CD14-positive monocyte (primary cell): ENCODE results near the gene BUD31. TPM values are rescaled to one million over a fixed set of nuclear protein-coding genes. Genes with fewer than 3 reads are reported as not detected.

Experiments used
- DNase-seq, 3 donors: peaks; one replicate each; pipeline ENCODE4 v3.0.0-alpha.2; 2011 to 2022
- H2AFZ ChIP-seq: 2 replicates; pipeline ENCODE4 v1.6.0; 2012; ENCODE audit warnings: mild to moderate bottlenecking, low read depth, low read length, inconsistent platforms; ENCODE audit not compliant: insufficient read depth, poor library complexity, severe bottlenecking
- H3K27ac ChIP-seq, 2 donors: 1 replicate in 1 of 2; 2 replicates in 1 of 2; pipeline ENCODE4 v1.5.1; 2012 to 2013; ENCODE audit warnings: low read length in 2 of 2, control low read depth in 1 of 2, inconsistent platforms in 1 of 2, low read depth in 1 of 2, mild to moderate bottlenecking in 1 of 2
- H3K27me3 ChIP-seq, 2 donors: one replicate each; pipeline versions ENCODE4 v1.6.0 to v1.6.1; 2011 to 2013; ENCODE audit warnings: low read length in 2 of 2; ENCODE audit not compliant: control insufficient read depth in 2 of 2, insufficient read depth in 2 of 2
- H3K36me3 ChIP-seq, 2 donors: replicated peaks in 1 of 2; 1 replicate in 1 of 2; 2 replicates in 1 of 2; pipeline versions ENCODE4 v1.5.1 to v1.6.1; 2012 to 2013; ENCODE audit warnings: low read length in 2 of 2, control low read depth in 1 of 2, inconsistent platforms in 1 of 2, mild to moderate bottlenecking in 1 of 2; ENCODE audit not compliant: insufficient read depth in 2 of 2, control insufficient read depth in 1 of 2
- H3K4me1 ChIP-seq, 2 donors: 1 replicate in 1 of 2; 2 replicates in 1 of 2; pipeline versions ENCODE4 v1.5.1 to v1.6.1; 2012 to 2013; ENCODE audit warnings: low read length in 2 of 2, control low read depth in 1 of 2, inconsistent platforms in 1 of 2, mild to moderate bottlenecking in 1 of 2, moderate library complexity in 1 of 2; ENCODE audit not compliant: insufficient read depth in 2 of 2, control insufficient read depth in 1 of 2
- H3K4me2 ChIP-seq: replicated peaks from 2 replicates; pipeline ENCODE3; 2012; ENCODE audit warnings: low read length, moderate library complexity, mild to moderate bottlenecking; ENCODE audit not compliant: poor library complexity, severe bottlenecking; ENCODE audit errors: extremely low read depth
- H3K4me3 ChIP-seq, 3 experiments: fragments of 200-600 bp in 1 of 3; sonication (generic) in 1 of 3; replicated peaks in 1 of 3; 1 replicate in 2 of 3; 2 replicates in 1 of 3; pipeline ENCODE4 v1.5.1; 2011 to 2013; ENCODE audit warnings: low read length in 3 of 3, mild to moderate bottlenecking in 3 of 3, control low read depth in 2 of 3, low read depth in 2 of 3, inconsistent platforms in 1 of 3, moderate library complexity in 1 of 3
- H3K79me2 ChIP-seq: 2 replicates; pipeline ENCODE4 v1.6.0; 2012; ENCODE audit warnings: mild to moderate bottlenecking, control low read depth, inconsistent platforms, low read length, moderate library complexity; ENCODE audit not compliant: insufficient read depth
- H3K9ac ChIP-seq: 2 replicates; pipeline ENCODE4 v1.6.0; 2017; ENCODE audit warnings: low read length, mild to moderate bottlenecking; ENCODE audit not compliant: insufficient read depth, poor library complexity, severe bottlenecking
- H3K9me3 ChIP-seq, 2 donors: replicated peaks in 1 of 2; 1 replicate in 1 of 2; 2 replicates in 1 of 2; pipeline versions ENCODE4 v1.5.1 to v1.6.1; 2012 to 2013; ENCODE audit warnings: low read length in 2 of 2, control low read depth in 1 of 2; ENCODE audit not compliant: control insufficient read depth in 1 of 2, insufficient read depth in 1 of 2
- H4K20me1 ChIP-seq: 2 replicates; pipeline ENCODE4 v1.6.0; 2012; ENCODE audit warnings: mild to moderate bottlenecking, low read length, control low read depth, moderate library complexity; ENCODE audit not compliant: insufficient read depth
- H3K27ac Mint-ChIP-seq, 7 donors: one replicate each; pipeline ENCODE4 v1.8.0; 2020; ENCODE audit warnings: mild to moderate bottlenecking in 7 of 7, mixed read lengths in 7 of 7, moderate library complexity in 6 of 7, inconsistent platforms in 2 of 7
- H3K27me3 Mint-ChIP-seq, 3 donors: one replicate each; pipeline ENCODE4 v1.8.0; 2021 to 2022; ENCODE audit warnings: low read depth in 3 of 3, mild to moderate bottlenecking in 3 of 3, mixed read lengths in 3 of 3, moderate library complexity in 3 of 3, inconsistent platforms in 1 of 3
- H3K36me3 Mint-ChIP-seq, 2 donors: one replicate each; pipeline ENCODE4 v1.8.0; 2020; ENCODE audit warnings: mixed read lengths in 2 of 2, inconsistent platforms in 1 of 2, mild to moderate bottlenecking in 1 of 2
- H3K4me1 Mint-ChIP-seq: one replicate; pipeline ENCODE4 v1.8.0; 2020; ENCODE audit warnings: mild to moderate bottlenecking, mixed read lengths
- H3K4me3 Mint-ChIP-seq, 2 donors: one replicate each; pipeline ENCODE4 v1.8.0; 2020; ENCODE audit warnings: mild to moderate bottlenecking in 2 of 2, mixed read lengths in 2 of 2, moderate library complexity in 1 of 2
- H3K9me3 Mint-ChIP-seq, 7 donors: one replicate each; pipeline ENCODE4 v1.8.0; 2020 to 2022; ENCODE audit warnings: mixed read lengths in 7 of 7, mild to moderate bottlenecking in 6 of 7, moderate library complexity in 6 of 7, inconsistent platforms in 2 of 7
- WGBS: methylation state at CpG from one replicate; pipeline ENCODE4 v1.1.5; 2013; ENCODE audit warnings: missing lambda C conversion rate; ENCODE audit not compliant: insufficient coverage; 5-methylcytosine and 5-hydroxymethylcytosine counted together
- intact Hi-C, 2 donors: fragments of 100-400 bp; cut with micrococcal nuclease; formaldehyde crosslinking; loops; one replicate each; pipeline versions ENCODE4 v1.15.0 to v1.15.1; 2023
- polyA plus RNA-seq, 3 donors: library from polyadenylated mRNA; depleted of rRNA in 1 of 3; unstranded in 2 of 3; stranded (reverse) in 1 of 3; fragments of 300-500 nt in 2 of 3; fragments of >200 nt in 1 of 3; fragmentation: Illumina TruSeq in 2 of 3; gene quantifications; 1 replicate in 2 of 3; 2 replicates in 1 of 3; pipeline ENCODE4 v1.2.3, GENCODE V29; 2012 to 2021
- TF ChIP-seq, protein P1 (sequence below): fragments of 200-600 bp; IDR thresholded peaks from one replicate; pipeline ENCODE4 v1.8.0; 2022; ENCODE audit warnings: antibody characterized with exemption, mild to moderate bottlenecking

The BUD31 gene
- polyA plus RNA-seq, 3 donors: 34.3 to 256 (median 241) TPM

DNA sequence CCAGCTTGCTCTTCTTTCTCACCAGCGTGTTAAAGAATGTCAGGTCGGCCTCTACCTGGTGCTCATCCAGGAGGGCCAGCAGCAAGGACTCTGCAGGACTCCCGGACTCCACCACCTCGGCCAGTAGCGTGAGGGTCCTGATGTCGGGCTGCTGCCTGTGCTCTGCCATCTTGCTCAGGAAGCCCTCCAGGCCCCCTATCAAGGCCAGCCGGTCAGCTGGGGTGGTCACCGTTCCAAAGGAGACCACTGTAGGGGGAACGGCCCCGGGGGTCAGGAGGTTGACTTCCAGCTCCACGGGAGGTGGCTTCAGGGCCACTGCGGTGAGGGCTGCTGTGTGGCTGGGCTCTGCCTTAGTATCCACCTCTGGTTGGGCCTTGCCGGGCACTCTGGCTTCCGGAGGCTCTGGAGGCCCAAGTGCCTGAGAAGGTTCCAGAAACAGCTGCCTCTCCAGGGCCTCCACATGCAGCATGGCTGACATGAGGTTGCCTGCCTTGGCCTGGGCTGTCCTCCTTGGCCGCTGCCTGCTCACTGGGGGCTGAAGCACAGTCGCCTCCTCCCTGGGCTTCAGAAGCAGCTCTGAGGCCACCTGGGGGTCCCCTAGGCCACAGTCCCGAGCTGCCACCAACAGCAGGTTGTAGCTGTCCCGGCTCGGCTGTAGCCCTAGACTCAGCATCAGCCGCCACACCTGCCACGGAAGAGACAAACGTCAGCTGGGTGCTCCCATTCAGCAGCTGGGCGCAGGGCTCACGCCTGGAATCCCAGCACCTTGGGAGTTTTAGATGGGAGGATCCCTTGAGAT, 16.4 kb downstream of the BUD31 start:
- Histone ChIP-seq H2AFZ (no peak overlapping the region), H3K4me1 (no peaks in the 10 kb centered on the region), H3K4me2 (no peak overlapping the region), H3K9ac (no peak overlapping the region), H3K27me3 (no peaks in the 10 kb centered on the region), H3K9me3 (no peaks in the 10 kb centered on the region), H4K20me1 (peaks cover 6% of the 10 kb centered on the region), H3K36me3 (peaks cover 55 to 76% of the 10 kb centered on the region in 2 donors), H3K4me3 (no peak overlapping the region), H3K79me2 (no peaks in the 10 kb centered on the region), H3K27ac (no peak overlapping the region)
- Mint-ChIP-seq H3K36me3 (peaks cover 61 to 80% of the 10 kb centered on the region in 2 donors), H3K27ac (peak overlapping the region in 1 of 7 donors; percentile 36), H3K4me1 (no peaks in the 10 kb centered on the region), H3K9me3 (peaks cover 0 to 2% (median 0%) of the 10 kb centered on the region in 7 donors), H3K4me3 (no peak overlapping the region), H3K27me3 (no peaks in the 10 kb centered on the region)
- intact Hi-C loops: no loop called here
- WGBS: 95% methylated on average over 23 of the region's 24 CpGs
- TF ChIP-seq, protein P1, sequence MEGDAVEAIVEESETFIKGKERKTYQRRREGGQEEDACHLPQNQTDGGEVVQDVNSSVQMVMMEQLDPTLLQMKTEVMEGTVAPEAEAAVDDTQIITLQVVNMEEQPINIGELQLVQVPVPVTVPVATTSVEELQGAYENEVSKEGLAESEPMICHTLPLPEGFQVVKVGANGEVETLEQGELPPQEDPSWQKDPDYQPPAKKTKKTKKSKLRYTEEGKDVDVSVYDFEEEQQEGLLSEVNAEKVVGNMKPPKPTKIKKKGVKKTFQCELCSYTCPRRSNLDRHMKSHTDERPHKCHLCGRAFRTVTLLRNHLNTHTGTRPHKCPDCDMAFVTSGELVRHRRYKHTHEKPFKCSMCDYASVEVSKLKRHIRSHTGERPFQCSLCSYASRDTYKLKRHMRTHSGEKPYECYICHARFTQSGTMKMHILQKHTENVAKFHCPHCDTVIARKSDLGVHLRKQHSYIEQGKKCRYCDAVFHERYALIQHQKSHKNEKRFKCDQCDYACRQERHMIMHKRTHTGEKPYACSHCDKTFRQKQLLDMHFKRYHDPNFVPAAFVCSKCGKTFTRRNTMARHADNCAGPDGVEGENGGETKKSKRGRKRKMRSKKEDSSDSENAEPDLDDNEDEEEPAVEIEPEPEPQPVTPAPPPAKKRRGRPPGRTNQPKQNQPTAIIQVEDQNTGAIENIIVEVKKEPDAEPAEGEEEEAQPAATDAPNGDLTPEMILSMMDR: no peak
- no peak for DNase-seq

DNA sequence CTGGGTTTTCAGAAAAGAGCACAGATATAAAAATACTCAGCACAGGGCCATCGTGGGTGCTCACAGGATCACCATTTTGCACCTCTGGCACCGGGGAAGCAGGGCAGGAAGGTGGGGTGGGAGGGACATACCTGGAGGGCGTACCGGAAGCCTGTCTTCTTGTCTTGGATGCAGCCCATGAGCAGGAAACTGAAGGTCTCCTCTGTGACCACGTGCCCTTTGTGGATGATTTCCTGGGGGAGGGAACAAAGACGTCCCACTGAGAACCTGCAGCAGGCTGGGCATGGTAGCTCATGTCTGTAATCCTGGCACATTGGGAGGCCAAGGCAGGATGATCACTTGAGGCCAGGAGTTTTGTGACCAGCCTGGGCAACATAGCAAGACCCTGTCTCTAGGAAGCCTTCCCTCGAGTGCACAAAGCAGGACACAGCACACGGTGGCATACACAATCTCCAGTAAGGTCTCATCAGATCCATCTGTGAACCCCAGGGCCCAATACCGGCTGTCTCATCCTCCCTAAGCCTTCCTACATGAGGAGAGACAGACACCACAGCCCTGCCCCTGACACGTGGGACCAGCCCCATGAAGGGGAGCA, 20.3 kb downstream of the BUD31 start:
- Histone ChIP-seq H3K9me3 (no peaks in the 10 kb centered on the region), H3K4me3 (no peak overlapping the region), H3K36me3 (peaks cover 64 to 73% of the 10 kb centered on the region in 2 donors), H2AFZ (no peak overlapping the region), H3K27me3 (no peaks in the 10 kb centered on the region), H3K4me1 (no peaks in the 10 kb centered on the region), H3K27ac (no peak overlapping the region), H3K9ac (no peak overlapping the region), H3K79me2 (no peaks in the 10 kb centered on the region), H4K20me1 (no peaks in the 10 kb centered on the region), H3K4me2 (no peak overlapping the region)
- intact Hi-C loops: no loop called here
- 88% methylated on average over 8 of the region's 10 CpGs for WGBS
- TF ChIP-seq, protein P1: no peak
- Mint-ChIP-seq H3K9me3 (peaks cover 0 to 2% (median 0%) of the 10 kb centered on the region in 7 donors), H3K4me3 (no peak overlapping the region), H3K27me3 (no peaks in the 10 kb centered on the region), H3K27ac (no peak overlapping the region), H3K4me1 (no peaks in the 10 kb centered on the region), H3K36me3 (peaks cover 64 to 77% of the 10 kb centered on the region in 2 donors)
- no peak for DNase-seq
